GM18526 (cell line): ENCODE measurements around the gene SF3B6.

Experiments
- POLR2A ChIP-seq: IDR thresholded peaks from 3 replicates; pipeline ENCODE4 v1.6.1; 2011; ENCODE audit not compliant: insufficient read length; ENCODE audit errors: extremely low read depth

SF3B6 gene

GRCh38 chr2:24045511-24046508 lies 30.3 kb downstream of the SF3B6 start:
- no peak for TF ChIP-seq POLR2A

GRCh38 chr2:24040511-24040910 lies 35.6 kb downstream of the SF3B6 start:
- no peak for TF ChIP-seq POLR2A

GRCh38 chr2:24038786-24039499 lies 37.2 kb downstream of the SF3B6 start:
- TF ChIP-seq POLR2A = no peak

- no peak for TF ChIP-seq POLR2A
These were observed 49.9 kb downstream of the SF3B6 start for GRCh38 chr2:24026233-24026632.

GRCh38 chr2:24024996-24025663 lies 51.0 kb downstream of the SF3B6 start:
- TF ChIP-seq POLR2A = no peak

GRCh38 chr2:24024018-24024417 lies 52.1 kb downstream of the SF3B6 start:
- TF ChIP-seq POLR2A = no peak

- no peak for TF ChIP-seq POLR2A
These were observed 53.1 kb downstream of the SF3B6 start for GRCh38 chr2:24022975-24023575.

- TF ChIP-seq POLR2A = no peak
These were observed 53.7 kb downstream of the SF3B6 start for GRCh38 chr2:24022324-24022974.

GRCh38 chr2:24021122-24021998 lies 54.8 kb downstream of the SF3B6 start:
- no peak for TF ChIP-seq POLR2A

- no peak for TF ChIP-seq POLR2A
These were observed 55.9 kb downstream of the SF3B6 start for GRCh38 chr2:24020244-24020643.

GRCh38 chr2:24019729-24020128 lies 56.4 kb downstream of the SF3B6 start:
- TF ChIP-seq POLR2A = no peak

GRCh38 chr2:24018241-24018640 lies 57.9 kb downstream of the SF3B6 start:
- no peak for TF ChIP-seq POLR2A

- TF ChIP-seq POLR2A = no peak
These were observed 58.4 kb downstream of the SF3B6 start for GRCh38 chr2:24017711-24018110.
